NCI-H510A (cell line): ENCODE measurements around the gene NFYB.

Experiments
- DNase-seq: peaks from one replicate; lab custom pipeline; 2025; lab: John Stamatoyannopoulos, UW

NFYB gene

DNA sequence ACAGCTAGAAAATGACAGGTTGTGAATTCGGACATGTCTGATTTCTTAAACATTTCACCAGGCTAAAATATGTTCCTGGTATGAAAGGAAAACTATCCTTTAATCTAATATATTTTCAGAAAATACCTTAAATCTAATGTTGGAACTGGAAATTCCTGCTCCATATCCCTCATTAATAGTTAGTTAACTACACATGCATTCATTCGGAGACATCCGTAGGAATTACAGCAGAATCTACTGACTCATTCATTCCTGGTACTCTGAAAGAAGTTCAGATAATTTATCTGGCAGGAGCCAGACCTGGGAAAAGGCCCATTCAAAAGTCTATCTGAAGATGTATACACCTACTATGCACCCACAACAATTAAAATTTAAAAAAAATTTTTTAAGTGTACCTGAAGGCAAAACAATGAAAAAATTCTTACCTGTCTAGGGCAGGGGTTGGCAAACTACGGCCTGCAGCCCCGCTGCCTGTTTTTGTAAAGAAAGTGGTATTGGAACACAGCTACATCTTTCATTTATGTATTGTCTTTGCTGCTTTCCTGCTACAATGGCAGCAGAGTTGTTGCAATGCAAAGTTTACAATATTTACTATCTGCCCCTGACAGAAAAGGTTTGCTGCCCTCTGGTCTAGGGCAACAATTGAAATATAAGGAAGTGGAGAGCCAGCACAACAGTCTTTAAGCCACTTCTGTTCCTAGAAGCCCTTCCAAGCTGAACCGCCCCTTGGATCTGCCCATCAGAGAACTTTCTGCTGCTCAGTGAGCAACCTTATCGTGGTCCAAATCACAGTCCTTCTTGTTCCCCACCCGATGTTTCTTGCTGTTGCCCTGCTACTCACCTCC lies 17.9 kb upstream of the NFYB start:
- DNase-seq = no peak

DNA sequence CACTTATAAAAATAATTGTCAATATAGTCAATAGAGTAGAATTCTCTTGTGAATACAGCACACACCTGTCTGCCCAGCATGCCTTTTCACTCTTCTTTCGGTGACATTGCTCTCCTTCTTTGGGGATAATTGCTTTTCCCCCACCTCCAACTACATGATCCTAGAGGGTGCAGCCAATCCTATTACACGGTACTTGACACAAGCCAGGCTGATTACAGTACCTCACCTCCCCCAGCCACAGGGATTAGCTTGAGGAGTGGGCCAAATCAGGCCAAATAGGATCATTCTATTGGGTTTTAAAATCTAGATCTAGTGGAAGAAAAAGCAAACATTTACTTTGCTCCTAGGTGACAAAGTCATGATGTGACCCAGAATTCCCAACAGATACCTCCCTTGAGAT lies 16.8 kb upstream of the NFYB start:
- DNase-seq = no peak

DNA sequence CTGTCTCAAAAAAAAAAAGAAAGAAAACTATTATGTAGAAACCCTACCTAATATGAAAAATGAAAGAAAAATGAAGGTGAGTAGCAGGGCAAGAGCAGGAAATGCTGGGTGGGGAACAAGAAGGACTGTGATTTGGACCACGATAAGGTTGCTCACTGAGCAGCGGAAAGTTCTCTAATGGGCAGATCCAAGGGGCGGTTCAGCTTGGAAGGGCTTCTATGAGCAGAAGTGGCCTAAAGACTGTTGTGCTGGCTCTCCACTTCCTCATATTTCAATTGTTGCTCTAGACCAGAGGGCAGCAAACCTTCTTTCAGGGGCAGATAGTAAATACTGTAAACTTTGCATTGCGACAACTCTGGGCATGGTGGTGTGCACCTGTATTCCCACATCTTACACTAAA lies 16.3 kb upstream of the NFYB start:
- peak; percentile 47 for DNase-seq

GRCh38 chr12:104152685-104153241 lies 14.8 kb upstream of the NFYB start:
- DNase-seq = no peak

DNA sequence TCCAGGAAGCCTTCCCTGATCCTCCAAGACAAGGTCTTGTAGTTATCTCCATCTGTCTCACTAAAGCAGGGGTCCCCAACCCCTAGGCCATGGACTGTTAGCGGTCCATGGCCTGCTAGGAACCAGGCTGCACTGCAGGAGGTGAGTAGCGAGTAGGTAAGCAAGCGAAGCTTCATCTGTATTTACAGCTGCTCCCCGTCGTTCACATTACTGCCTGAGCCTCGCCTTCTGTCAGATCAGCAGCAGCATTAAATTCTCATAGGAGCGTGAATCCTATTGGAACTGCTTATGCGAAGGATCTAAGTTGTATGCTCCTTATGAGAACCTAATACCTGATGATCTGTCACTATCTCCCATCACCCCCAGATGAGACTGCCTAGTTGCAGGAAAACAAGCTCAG lies 12.4 kb upstream of the NFYB start:
- no peak for DNase-seq

DNA sequence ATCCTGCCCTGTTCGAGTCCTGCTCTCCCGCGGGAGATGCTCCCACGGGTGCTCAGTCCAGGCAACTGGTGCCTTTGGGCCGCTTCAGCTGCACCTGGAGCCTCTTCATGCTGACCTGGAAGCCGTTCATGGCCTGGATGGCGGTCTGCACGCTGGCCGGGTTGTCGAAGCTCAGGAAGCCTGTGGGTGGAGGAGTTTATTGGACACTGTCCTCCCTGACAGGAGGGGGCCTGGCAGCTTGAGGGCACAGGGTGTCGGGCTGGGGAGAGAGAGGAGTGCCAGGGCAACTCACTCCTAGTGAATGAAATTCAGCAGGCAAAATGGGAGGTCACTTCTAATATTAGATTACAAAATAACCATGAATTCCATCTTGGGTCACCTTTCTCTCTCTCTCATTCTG lies 9.3 kb upstream of the NFYB start:
- no peak for DNase-seq

DNA sequence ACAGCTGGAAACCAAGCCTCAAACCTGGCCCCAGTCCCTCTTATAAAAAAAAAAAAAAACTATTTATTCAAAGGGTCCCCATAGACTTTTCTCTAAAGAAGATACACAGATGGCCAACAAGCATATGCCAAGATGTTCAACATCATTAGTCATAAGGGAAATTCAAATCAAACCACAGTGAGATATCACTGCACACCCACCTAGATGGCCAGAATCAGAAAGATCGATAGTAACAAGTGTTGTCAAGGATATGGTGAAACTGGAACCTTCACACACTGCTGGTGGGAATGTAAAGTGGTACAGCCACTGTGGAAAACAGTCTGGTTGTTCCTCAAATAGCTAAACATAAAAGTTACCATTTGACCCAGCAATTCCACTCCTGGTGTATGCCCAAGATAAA lies 5.9 kb upstream of the NFYB start:
- no peak for DNase-seq

- no peak for DNase-seq
Measured at GRCh38 chr12:104143002-104143401, 5.0 kb upstream of the NFYB start.

GRCh38 chr12:104142543-104142942 lies 4.5 kb upstream of the NFYB start:
- no peak for DNase-seq

- DNase-seq = no peak
Measured at GRCh38 chr12:104138797-104139152, 765 bp upstream of the NFYB start.

DNA sequence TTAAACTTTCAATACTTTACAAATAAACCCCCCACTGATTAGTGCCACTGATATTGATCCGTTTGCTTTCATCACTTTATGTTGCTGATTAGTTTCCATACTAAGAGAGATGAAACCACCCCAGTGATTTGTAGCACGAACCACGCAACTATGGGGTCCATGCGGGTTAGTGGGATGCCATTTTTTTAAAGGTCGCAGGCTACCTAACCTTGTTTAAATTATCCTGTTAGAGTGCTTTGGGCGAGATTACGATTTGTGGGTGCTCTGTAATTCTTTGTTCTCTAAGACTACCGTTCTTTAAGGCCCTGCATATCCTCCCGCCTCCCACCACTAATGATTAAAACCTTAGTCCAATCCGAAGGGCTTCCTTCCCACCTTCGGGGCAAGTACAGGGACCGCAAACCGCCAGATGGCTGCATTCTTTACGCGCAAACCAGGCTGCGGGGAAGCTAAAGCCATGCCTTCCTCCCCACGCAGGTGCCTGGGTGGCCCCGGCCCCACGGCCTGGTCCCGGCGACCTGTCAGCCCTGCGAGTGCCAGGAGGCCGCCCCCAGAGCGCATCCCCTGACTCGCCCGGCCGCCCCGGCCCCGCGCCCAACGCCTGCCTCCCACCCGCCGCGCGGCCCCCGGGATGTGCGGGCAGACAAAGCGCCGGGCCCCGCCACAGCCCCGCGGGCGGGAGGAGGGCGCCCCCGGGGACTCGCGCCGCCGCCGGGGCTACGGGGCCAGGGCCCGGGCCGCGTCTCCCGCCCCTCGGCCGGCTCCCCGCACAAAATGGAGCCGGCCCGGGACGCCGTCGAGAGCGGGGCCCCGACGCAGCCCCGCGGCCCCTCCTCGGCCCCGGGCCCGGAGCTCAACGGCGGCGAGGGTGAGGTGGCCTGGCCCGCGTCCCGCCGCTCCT lies 759 bp downstream of the NFYB start:
- DNase-seq = no peak

DNA sequence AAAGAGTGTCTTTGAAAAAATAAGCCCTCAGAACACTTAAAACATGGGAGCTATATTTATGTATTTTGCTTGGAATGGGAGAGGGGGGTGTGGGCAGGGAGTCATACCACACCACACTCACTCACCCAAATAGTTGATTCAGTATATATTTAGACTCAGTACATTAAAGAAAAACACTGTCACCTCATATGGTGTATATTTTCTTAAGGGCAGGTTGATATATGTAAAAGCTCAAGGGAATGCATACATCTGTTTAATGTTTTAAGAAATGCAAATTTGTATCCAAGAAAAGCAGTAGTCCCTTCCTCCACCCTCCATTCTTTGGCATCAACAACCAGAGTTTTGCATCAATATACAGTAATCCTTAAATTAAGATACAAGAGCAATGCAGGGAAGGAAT lies 1.4 kb downstream of the NFYB start:
- no peak for DNase-seq

DNA sequence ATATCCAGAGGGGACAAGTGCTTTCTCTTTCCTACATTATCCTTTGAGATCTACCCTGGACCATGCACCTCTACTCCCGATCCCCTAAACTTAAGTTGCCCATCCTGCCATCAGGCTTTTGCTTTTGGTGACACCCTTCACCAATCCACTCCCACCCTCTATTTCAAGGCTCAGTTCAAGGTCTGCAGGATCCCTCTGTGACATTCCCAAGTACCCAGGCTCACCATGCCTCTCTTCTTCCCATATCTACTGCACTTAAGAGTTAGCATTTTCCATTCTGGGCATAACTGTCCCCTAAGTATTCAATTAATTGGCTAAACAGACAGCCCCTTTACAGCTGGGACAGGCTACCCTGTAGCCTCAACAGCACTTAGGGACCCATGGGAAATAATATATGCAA lies 3.1 kb downstream of the NFYB start:
- no peak for DNase-seq

GRCh38 chr12:104133866-104134265 lies 4.1 kb downstream of the NFYB start:
- DNase-seq = no peak

GRCh38 chr12:104133321-104133720 lies 4.7 kb downstream of the NFYB start:
- DNase-seq = no peak

- DNase-seq = peak; percentile 18
Measured at GRCh38 chr12:104132351-104132956, 5.6 kb downstream of the NFYB start.

DNA sequence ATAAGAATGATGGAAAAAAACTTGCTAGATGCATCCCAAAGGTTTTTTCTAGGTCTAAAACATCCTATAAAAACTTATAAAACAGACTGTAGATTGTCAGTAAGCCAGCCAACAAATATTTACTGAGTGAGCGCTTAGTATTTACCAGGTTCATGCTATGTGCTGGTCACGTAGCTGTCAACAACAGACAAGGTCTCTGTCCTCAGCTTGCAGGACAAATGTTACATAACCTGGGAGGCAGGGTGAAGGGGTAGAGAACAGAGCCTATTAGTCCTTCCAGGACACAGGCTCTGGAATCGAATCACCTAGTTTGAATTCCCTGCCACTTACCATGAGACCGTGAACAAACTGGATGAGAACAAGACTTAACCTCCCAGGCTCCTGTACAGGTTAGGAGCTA lies 6.4 kb downstream of the NFYB start:
- no peak for DNase-seq

DNA sequence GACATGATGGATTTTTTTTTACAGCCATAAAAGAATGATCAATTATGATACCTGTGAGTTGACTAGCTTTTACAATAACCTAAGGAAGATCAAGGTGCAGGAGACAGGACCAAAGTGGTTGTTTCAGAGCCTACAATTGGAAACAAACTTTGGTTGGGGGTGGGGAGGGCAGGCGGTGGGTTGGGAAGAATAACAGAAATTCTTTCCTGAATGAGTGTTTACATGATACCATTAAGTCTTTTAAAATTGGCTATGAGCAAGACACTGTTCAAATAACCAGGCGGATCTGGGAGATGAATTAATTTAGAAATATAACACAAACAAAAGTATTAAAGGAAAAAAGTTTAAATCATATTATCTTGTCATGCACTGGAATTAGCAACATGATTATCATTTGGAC lies 7.2 kb downstream of the NFYB start:
- no peak for DNase-seq

GRCh38 chr12:104126548-104126947 lies 11.5 kb downstream of the NFYB start:
- no peak for DNase-seq

DNA sequence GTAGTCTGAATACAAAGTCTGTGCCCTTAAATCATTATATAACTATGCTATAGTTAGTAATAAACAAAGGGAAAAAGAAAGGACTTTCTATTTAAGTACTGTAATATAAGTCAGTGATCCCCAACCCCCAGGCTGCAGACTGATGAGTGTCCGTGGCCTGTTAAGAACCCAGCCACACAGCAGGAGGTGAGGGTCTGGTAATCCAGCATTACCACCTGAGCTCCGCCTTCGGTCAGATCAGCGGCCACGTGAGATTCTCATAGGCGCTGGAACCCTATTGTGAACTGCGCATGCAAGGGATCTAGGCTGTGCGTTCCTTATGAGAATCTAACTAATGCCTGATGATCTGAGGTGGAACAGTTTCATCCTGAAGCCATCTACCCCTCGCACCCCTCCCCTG lies 15.7 kb downstream of the NFYB start:
- DNase-seq = no peak

DNA sequence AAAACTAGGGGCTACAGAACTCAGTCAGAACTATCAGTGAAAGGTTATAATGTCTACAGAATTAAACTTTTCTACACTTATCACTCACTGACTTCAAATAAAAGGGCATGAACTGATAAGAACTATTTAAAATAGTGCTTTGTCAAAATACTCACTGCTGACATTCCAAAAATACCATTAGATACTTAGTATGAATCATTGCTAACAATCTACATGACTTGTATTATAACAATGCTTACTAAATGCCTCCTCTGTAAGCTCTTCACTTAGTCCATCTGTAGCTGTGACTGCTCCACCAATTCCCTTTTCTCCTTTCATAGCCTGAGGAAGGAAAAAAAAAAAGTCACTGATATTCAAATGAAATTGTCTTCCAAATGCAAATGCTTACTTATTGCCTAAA lies 17.0 kb downstream of the NFYB start:
- no peak for DNase-seq

DNA sequence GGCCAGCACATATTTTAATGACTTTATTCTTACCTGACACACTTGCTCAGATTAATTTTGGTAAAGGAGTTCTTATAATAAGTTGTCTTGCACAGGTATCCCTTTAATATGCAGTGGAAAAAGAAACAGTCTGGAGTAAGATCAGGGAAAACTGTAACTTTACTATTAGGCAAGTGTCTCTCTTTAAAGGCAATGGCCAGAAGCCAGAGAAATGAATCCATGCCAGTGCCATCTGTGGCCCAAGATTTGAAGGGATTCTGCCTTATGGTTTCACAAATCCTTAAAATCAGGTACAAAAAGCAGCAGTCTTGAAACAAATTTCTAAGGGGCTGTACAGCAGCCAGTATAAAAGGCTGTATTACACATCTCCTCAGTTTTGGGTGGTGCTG lies 22.4 kb downstream of the NFYB start:
- no peak for DNase-seq
